Testis (tissue), 5 donors: ENCODE data around the gene THOC3. TPM values are rescaled to one million over a fixed set of nuclear protein-coding genes. Genes with fewer than 3 reads are reported as not detected.
"Not testable (repeated sequence)": the region's sequence is repeated elsewhere in the genome, so short reads cannot be mapped to it uniquely, and the experiment has no call there.

ENCODE experiments used
- DNase-seq: peaks from one replicate; pipeline ENCODE4 v3.0.0-alpha.2; 2019
- H3K27ac ChIP-seq, 2 donors: fragments of 200-600 bp; sonication (generic); one replicate each; pipeline ENCODE4 v1.5.1; 2019
- H3K27me3 ChIP-seq: fragments of 200-600 bp; sonication (generic); one replicate; pipeline ENCODE4 v1.5.1; 2019
- H3K36me3 ChIP-seq: fragments of 200-600 bp; sonication (generic); one replicate; pipeline ENCODE4 v1.5.1; 2017; ENCODE audit warnings: low read depth; ENCODE audit errors: missing control alignments
- H3K4me1 ChIP-seq: fragments of 200-600 bp; sonication (generic); one replicate; pipeline ENCODE4 v1.5.1; 2019
- H3K4me3 ChIP-seq, 2 donors: fragments of 200-600 bp; sonication (generic); one replicate each; pipeline ENCODE4 v1.5.1; 2017 to 2019
- H3K9me3 ChIP-seq: fragments of 200-600 bp; sonication (generic); one replicate; pipeline ENCODE4 v1.5.1; 2017
- WGBS, 2 donors: methylation state at CpG; one replicate each; pipeline ENCODE4 v1.1.5; 2018; 5-methylcytosine and 5-hydroxymethylcytosine counted together
- intact Hi-C: fragments of 100-400 bp; cut with DNase I; formaldehyde crosslinking; loops from one replicate; pipeline ENCODE4 v1.15.1; 2023; ENCODE audit warnings: low total_unique reads
- long read RNA-seq, 2 donors: transcript quantifications; one replicate each; lab custom pipeline, GENCODE V29; 2026
- polyA plus RNA-seq: library from polyadenylated mRNA; stranded (reverse); fragments of 350-450 nt; fragmentation: Illumina TruSeq; extraction: RNeasy Lipid Tissue Mini Kit (QIAGEN cat#74804); gene quantifications from one replicate; pipeline ENCODE4 v1.2.3, GENCODE V29; 2014; ENCODE audit warnings: low read depth, low replicate concordance; ENCODE audit not compliant: insufficient read depth
- total RNA-seq, 2 donors: library from RNA; depleted of rRNA; stranded (reverse); fragments of >200 nt; gene quantifications; one replicate each; pipeline ENCODE4 v1.2.3, GENCODE V29; 2016

THOC3 gene, protein sequence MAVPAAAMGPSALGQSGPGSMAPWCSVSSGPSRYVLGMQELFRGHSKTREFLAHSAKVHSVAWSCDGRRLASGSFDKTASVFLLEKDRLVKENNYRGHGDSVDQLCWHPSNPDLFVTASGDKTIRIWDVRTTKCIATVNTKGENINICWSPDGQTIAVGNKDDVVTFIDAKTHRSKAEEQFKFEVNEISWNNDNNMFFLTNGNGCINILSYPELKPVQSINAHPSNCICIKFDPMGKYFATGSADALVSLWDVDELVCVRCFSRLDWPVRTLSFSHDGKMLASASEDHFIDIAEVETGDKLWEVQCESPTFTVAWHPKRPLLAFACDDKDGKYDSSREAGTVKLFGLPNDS
- total RNA-seq: 10 to 100 TPM; 66.8 to 76.3 TPM
- 90.5 TPM for polyA plus RNA-seq
- long read RNA-seq, donor 1, transcript THOC3-201 (6 exons, 1,589 nt): major isoform, 43 of 44 reads
- long read RNA-seq, donor 1, partial matches to known transcripts: 0 of 44 reads
- long read RNA-seq, donor 1, other reads (novel, unspliced or antisense): 0 of 44 reads
- long read RNA-seq, donor 2, transcript THOC3-201 (6 exons, 1,589 nt): major isoform, 17 of 19 reads
- long read RNA-seq, donor 2, partial matches to known transcripts: 0 of 19 reads
- long read RNA-seq, donor 2, other reads (novel, unspliced or antisense): 0 of 19 reads

DNA sequence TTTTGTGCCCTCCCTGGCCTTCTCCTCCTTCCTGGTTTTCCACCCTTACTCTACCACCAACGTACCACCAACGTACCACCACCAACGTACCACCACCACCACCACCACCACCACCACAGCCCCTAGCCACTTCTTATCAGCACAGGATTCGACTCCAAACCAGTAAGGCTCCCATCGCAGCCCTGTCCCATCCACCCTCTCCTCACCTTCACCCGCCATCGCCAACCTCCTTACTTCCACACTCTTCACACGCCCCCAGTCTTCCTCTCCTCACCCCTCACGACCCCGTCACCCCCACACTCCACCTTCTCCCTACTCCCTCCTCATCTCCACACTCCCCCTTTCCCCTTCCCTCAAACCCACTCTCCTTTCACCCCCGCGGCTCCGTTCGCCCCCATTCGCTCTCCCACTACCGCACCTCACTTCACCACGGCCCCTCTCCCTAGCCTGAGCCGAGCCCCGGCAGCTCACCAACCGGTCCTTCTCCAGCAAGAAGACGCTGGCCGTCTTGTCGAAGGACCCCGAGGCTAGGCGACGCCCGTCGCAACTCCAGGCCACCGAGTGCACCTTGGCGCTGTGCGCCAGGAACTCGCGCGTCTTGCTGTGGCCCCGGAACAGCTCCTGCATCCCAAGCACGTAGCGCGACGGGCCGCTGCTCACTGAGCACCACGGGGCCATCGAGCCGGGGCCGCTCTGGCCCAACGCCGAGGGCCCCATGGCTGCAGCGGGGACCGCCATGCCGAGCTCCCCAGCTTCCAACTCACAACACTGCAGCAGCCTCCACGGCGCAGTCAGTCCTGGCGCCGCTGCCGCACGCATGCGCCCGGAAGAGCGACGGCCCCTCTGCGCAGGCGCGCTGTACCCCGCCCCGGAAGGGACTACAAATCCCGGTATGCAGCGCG is at the start of gene THOC3:
TSS of gene THOC3 (minus strand) at position 845 of the 902 bp plus-strand sequence. CDS start at position 738, 107 bp downstream.
- peak; percentile 62 for DNase-seq
- H3K27me3 ChIP-seq, H3K9me3 ChIP-seq, H3K27ac ChIP-seq, intact Hi-C loops, H3K36me3 ChIP-seq, H3K4me1 ChIP-seq: not testable (repeated sequence)
- H3K4me3 ChIP-seq: peak within 1 kb of the TSS; percentile 75 to 88
- 0% methylated on average over 8 to 19 of the region's 67 CpGs for WGBS, 2 donors

DNA sequence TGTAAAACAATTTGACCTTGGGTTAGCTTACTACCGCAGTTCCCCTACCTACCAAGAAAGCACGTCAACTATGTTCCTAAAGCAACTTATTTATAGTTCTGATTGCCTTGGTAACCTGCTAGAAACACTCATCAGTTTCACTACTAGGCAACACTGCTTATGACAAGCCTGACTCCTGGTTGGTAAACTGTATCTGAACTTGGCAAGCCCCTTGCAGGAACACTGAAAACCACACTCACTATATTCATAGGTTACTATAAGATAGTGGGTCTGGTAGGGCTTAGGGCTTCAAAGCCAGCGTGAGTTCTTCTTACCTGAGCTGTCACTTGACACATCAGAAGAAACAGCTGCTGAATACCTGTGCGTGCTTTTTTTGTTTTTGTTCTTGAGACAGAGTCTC is 49.2 kb upstream of the THOC3 start:
- intact Hi-C loops, H3K4me1 ChIP-seq, H3K36me3 ChIP-seq, H3K9me3 ChIP-seq, H3K27me3 ChIP-seq, H3K27ac ChIP-seq, DNase-seq, H3K4me3 ChIP-seq: not testable (repeated sequence)
- no CpG with 5 or more reads among the region's 4 CpGs for WGBS, 2 donors

DNA sequence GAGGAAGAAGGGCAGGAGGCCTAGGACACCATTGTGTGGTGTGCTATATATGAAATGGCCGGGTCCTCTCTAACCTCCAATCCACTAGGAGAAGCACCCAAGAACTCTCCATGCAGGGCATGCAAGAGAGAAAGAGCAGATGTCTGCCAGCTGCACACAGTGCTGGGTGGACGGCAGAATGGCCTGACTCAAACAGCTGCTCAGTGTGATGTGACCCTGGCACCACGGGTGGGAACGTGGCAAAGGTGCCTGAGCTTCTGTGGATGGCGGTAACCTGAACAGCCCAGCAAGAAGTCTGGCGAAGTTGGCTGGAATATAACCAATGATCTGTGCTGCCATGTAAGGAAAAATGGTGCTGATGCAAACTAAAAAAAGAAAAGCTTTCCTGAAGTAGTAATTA is 46.2 kb upstream of the THOC3 start:
- intact Hi-C loops, DNase-seq: not testable (repeated sequence)

DNA sequence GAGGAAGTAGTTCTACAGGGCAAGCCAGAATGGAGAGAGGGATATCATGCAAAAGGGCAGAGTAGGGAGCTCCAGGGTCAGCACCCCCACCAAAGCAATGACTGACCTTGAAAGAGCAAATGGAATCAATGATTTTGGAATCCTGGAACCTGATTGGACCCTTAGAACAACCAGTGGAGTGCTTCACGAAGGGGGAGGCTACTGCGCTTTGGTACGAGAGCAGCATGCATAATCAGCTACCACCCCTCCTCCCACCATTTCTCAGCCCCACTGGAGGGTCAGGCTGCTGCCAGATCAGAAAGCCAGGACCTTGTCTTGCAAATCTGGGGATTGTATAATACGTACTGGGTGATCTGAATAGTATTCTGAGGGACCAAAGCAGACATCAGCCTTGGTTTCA is 43.0 kb upstream of the THOC3 start:
- DNase-seq, intact Hi-C loops, H3K9me3 ChIP-seq, H3K27me3 ChIP-seq, H3K4me1 ChIP-seq, H3K4me3 ChIP-seq, H3K27ac ChIP-seq, H3K36me3 ChIP-seq: not testable (repeated sequence)
- WGBS, 2 donors: 64 to 79% methylated on average over 4 of the region's 4 CpGs

More for the DNA sequence above, 46.2 kb upstream of the THOC3 start:
- not testable (repeated sequence) for H3K36me3 ChIP-seq, H3K27ac ChIP-seq, H3K27me3 ChIP-seq, H3K9me3 ChIP-seq, H3K4me3 ChIP-seq, H3K4me1 ChIP-seq
- WGBS, 2 donors: 75 to 87% methylated on average over 4 to 6 of the region's 6 CpGs

DNA sequence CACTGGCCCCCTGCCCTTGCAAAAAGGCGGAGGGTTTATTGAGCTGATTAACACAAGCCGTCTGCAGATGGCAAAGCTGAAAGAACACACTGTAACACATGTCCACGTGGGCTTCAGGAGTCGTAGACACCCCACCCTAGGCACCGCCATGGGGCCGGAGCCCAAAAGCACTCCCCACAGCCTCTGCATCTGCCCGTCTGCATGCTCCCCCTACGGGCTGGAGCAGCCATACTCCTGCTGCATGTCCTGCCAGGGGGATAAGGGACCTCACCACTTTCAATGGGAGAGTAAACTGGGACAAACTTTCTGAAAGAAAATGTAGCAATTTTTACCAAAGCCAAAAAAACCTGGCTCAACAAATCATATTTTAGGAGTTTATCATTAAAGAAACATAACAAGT is 42.1 kb upstream of the THOC3 start:
- H3K27me3 ChIP-seq, H3K27ac ChIP-seq, intact Hi-C loops, DNase-seq, H3K4me3 ChIP-seq, H3K4me1 ChIP-seq, H3K9me3 ChIP-seq, H3K36me3 ChIP-seq: not testable (repeated sequence)
- 57 to 76% methylated on average over 5 to 7 of the region's 8 CpGs for WGBS, 2 donors

DNA sequence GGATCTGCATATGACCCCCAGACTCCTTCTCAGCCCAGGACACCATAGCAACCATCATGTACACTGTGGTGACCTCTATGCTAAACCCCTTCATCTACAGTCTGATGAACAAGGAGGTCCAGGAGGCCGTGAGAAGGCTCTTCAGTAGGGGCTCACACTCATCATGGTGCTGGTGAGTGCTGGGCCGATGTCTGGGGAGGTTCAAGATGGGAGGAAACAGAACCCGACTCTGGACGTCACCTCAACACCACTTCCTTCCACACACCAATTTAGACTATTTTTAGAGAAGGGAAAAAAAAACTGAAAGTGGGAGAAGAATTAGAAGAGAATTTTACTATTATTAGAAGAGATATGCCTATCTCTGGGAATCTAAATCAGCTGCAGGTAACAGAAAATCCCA is 39.1 kb upstream of the THOC3 start:
- WGBS, 2 donors: 89% methylated on average over 3 of the region's 4 CpGs; no CpG with 5 or more reads in 1 of the 2 donors
- H3K9me3 ChIP-seq, intact Hi-C loops, H3K27me3 ChIP-seq, H3K27ac ChIP-seq, H3K4me3 ChIP-seq, H3K36me3 ChIP-seq, DNase-seq, H3K4me1 ChIP-seq: not testable (repeated sequence)

DNA sequence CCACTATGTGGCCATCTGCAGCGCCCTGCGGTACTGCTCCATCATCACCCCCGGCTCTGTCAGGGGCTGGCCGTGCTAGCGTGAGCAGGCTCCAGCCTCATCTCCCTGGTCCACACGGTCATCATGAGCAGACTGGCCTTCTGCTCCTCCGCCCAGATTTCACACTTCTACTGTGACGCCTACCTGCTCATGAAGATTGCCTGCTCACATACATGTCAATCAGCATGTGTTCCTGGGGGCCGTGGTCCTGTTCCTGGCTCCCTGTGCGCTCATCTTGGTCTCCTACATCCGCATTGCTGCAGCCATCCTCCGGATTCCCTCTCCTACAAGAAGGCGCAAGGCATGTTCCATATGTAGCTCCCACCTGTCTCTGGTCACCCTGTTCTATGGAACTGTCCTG is 38.7 kb upstream of the THOC3 start:
- H3K36me3 ChIP-seq, H3K9me3 ChIP-seq, H3K27ac ChIP-seq, H3K4me1 ChIP-seq, H3K4me3 ChIP-seq, intact Hi-C loops, DNase-seq, H3K27me3 ChIP-seq: not testable (repeated sequence)
- WGBS, 2 donors: 92 to 95% methylated on average over 5 to 11 of the region's 13 CpGs

DNA sequence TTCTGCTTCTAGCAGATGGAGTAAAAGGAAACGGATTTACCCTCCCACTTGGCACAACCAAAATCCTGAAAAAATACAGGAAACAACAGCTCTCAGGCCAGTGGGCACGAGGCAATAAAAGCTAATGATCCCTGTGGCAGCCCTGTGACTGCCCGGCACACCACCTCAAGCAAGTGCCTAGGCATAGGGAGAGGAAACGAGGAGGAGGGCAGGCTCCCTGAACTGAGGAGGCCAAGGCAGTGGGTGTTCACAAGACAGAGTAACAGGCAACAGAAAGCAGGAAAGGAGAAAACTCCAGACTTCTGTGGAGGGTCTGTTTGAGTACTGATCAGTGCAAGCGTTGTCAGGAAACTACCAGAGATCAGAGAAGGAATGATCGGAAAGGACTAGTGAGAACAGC is 29.9 kb upstream of the THOC3 start:
- WGBS, 2 donors: 41 to 54% methylated on average over 1 to 2 of the region's 6 CpGs
- H3K4me3 ChIP-seq, H3K27ac ChIP-seq, H3K36me3 ChIP-seq, intact Hi-C loops, H3K9me3 ChIP-seq, H3K4me1 ChIP-seq, DNase-seq, H3K27me3 ChIP-seq: not testable (repeated sequence)

DNA sequence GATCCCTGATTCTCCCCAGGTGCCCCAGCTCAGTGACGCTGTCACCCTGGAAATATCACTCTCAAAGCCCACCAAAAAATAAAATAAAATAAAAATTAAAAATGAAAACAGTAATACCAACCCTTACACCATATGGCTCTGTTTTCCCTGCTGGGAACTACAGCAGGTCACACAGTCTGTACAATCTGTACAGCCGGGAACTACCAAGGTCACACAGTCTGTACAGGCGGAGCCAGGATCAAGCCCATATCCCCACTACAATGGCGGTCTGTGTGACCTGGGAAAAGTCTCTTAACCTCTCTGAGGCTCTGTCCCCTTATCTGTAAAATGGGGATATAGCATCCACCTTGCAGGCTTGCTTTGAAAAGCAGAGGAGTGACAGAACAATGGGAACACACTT is 29.4 kb upstream of the THOC3 start:
- not testable (repeated sequence) for H3K27me3 ChIP-seq, H3K9me3 ChIP-seq

DNA sequence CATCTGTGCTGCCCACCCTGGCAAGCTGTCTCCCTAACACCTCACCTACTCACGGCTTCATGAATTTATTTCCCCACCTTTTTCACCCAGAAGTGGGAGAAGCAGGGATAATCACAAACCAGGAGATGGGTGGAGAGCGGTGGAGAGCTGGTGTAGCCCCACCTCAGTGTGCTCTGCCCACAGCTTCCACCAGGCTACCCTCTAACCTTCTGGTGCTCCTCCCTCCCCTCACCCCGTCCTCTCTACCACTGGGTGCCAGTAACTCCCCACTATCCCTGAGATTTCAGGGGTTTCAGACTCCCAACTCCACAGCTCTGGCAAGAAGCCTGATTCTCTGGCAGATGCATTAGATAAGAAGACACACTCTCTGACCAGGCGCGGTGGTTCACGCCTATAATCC is 28.7 kb upstream of the THOC3 start:
- H3K4me1 ChIP-seq, intact Hi-C loops, H3K36me3 ChIP-seq, H3K9me3 ChIP-seq, H3K27ac ChIP-seq, H3K4me3 ChIP-seq, H3K27me3 ChIP-seq, DNase-seq: not testable (repeated sequence)
- WGBS, 2 donors: no CpG with 5 or more reads among the region's 6 CpGs

More for the DNA sequence above, 29.4 kb upstream of the THOC3 start:
- H3K4me1 ChIP-seq, DNase-seq, H3K27ac ChIP-seq, intact Hi-C loops, H3K4me3 ChIP-seq, H3K36me3 ChIP-seq: not testable (repeated sequence)
- 57 to 93% methylated on average over 1 of the region's 4 CpGs for WGBS, 2 donors

DNA sequence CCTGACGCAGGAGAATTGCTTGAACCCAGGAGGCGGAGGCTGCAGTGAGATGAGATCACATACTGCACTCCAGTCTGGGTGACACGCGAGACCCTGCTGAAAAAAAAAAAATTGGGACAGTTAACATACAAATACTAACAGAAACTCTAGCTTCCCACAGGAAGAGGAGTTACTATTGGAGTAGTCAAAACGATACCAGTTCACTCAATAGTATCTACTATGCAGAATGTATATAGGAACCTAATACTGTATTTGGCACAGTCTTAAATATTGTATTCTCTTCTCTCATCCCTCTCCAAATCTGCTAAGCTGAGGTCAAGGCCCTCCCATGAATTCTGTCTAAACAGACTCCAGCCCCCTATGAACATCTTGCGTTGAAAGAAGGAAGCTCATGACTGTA is 27.4 kb upstream of the THOC3 start:
- H3K27ac ChIP-seq, H3K9me3 ChIP-seq, H3K4me3 ChIP-seq, intact Hi-C loops, H3K27me3 ChIP-seq, DNase-seq, H3K36me3 ChIP-seq, H3K4me1 ChIP-seq: not testable (repeated sequence)
- WGBS, 2 donors: no CpG with 5 or more reads among the region's 6 CpGs
